GM18511 (cell line): ENCODE data around the gene TGDS.
A peak's percentile ranks its signal among the peaks of the same experiment; 100 is the strongest.
"Not testable (repeated sequence)": the region's sequence is repeated elsewhere in the genome, so short reads cannot be mapped to it uniquely, and the experiment has no call there.

Experiments used
- ATAC-seq: cut with Tn5 transposase; IDR thresholded peaks from one replicate; pipeline ENCODE4 v1.9.1; 2021; ENCODE audit warnings: mild to moderate bottlenecking, moderate library complexity; ENCODE audit not compliant: unreplicated experiment

TGDS gene

GRCh38 chr13:94553766-94554165 is 42.2 kb downstream of the TGDS start:
- no peak for ATAC-seq

GRCh38 chr13:94552095-94552494 is 43.9 kb downstream of the TGDS start:
- no peak for ATAC-seq

- ATAC-seq = peak; percentile 19
Measured at GRCh38 chr13:94550062-94550738, 45.8 kb downstream of the TGDS start.

- peak; percentile 92 for ATAC-seq
Measured at GRCh38 chr13:94549232-94550061, 46.5 kb downstream of the TGDS start.

GRCh38 chr13:94548821-94549231 is 47.1 kb downstream of the TGDS start:
- ATAC-seq = peak; percentile 64

GRCh38 chr13:94548382-94548781 is 47.6 kb downstream of the TGDS start:
- ATAC-seq = peak; percentile 3

GRCh38 chr13:94546061-94546839 is 49.7 kb downstream of the TGDS start:
- no peak for ATAC-seq

GRCh38 chr13:94544922-94545321 is 51.0 kb downstream of the TGDS start:
- ATAC-seq = no peak

- ATAC-seq = no peak
Measured at GRCh38 chr13:94542917-94543316, 53.0 kb downstream of the TGDS start.

GRCh38 chr13:94537740-94538630 is 58.0 kb downstream of the TGDS start:
- ATAC-seq = no peak

GRCh38 chr13:94535775-94536174 is 60.2 kb downstream of the TGDS start:
- no peak for ATAC-seq

GRCh38 chr13:94535231-94535630 is 60.7 kb downstream of the TGDS start:
- ATAC-seq = no peak

- no peak for ATAC-seq
Measured at GRCh38 chr13:94534166-94534565, 61.8 kb downstream of the TGDS start.

GRCh38 chr13:94532278-94532677 is 63.7 kb downstream of the TGDS start:
- not testable (repeated sequence) for ATAC-seq

GRCh38 chr13:94526956-94527355 is 69.0 kb downstream of the TGDS start:
- ATAC-seq = not testable (repeated sequence)

- no peak for ATAC-seq
Measured at GRCh38 chr13:94525781-94526180, 70.2 kb downstream of the TGDS start.

- ATAC-seq = no peak
Measured at GRCh38 chr13:94524407-94524806, 71.5 kb downstream of the TGDS start.
